Suprapubic skin (tissue), 4 donors: Measurements from ENCODE around the gene RICTOR. TPM values are rescaled to one million over a fixed set of nuclear protein-coding genes. Genes with fewer than 3 reads are reported as not detected.

Experiments
- DNase-seq, 2 donors: peaks; one replicate each; pipeline ENCODE4 v3.0.0-alpha.2; 2019; ENCODE audit warnings: low spot score in 2 of 2
- H3K27ac ChIP-seq: fragments of 200-600 bp; sonication (generic); one replicate; pipeline ENCODE4 v1.5.1; 2019
- H3K27me3 ChIP-seq: fragments of 200-600 bp; sonication (generic); one replicate; pipeline ENCODE4 v1.5.1; 2019
- H3K36me3 ChIP-seq: fragments of 200-600 bp; sonication (generic); one replicate; pipeline ENCODE4 v1.5.1; 2019
- H3K4me1 ChIP-seq: fragments of 200-600 bp; sonication (generic); one replicate; pipeline ENCODE4 v1.5.1; 2019
- H3K4me3 ChIP-seq: fragments of 200-600 bp; sonication (generic); one replicate; pipeline ENCODE4 v1.5.1; 2019; ENCODE audit warnings: mild to moderate bottlenecking
- H3K9me3 ChIP-seq: fragments of 200-600 bp; sonication (generic); one replicate; pipeline ENCODE4 v1.5.1; 2019
- CTCF ChIP-seq, 2 donors: fragments of 200-600 bp in 1 of 2; fragments of 450-650 bp in 1 of 2; sonication (generic) in 1 of 2; IDR thresholded peaks; one replicate each; pipeline ENCODE4 v1.5.1; 2016 to 2019; ENCODE audit warnings: antibody characterized with exemption in 2 of 2, mild to moderate bottlenecking in 1 of 2, moderate library complexity in 1 of 2
- EP300 ChIP-seq: sonication (generic); formaldehyde crosslinking; IDR thresholded peaks from one replicate; pipeline ENCODE4 v1.6.1; 2017; ENCODE audit warnings: antibody characterized with exemption
- POLR2A ChIP-seq, 2 donors: fragments of 450-650 bp; IDR thresholded peaks; one replicate each; pipeline ENCODE4 v1.6.1; 2017; ENCODE audit warnings: antibody characterized with exemption in 2 of 2, mild to moderate bottlenecking in 2 of 2, moderate library complexity in 2 of 2
- POLR2AphosphoS5 ChIP-seq, 3 donors: sonication (generic); formaldehyde crosslinking; IDR thresholded peaks; one replicate each; pipeline ENCODE4 v1.6.1; 2017; ENCODE audit warnings: antibody characterized with exemption in 3 of 3
- WGBS: methylation state at CpG from one replicate; pipeline ENCODE4 v1.1.5; 2018; 5-methylcytosine and 5-hydroxymethylcytosine counted together
- total RNA-seq, 4 donors: library from RNA; depleted of rRNA; stranded (reverse); fragments of >200 nt; gene quantifications; one replicate each; pipeline ENCODE4 v1.1.0, GENCODE V29; 2016

RICTOR gene
- total RNA-seq, 4 donors from 2014 or later, result 24.9 to 92.6 (median 28.7) TPM

GRCh38 chr5:39093352-39093751 lies 19.2 kb upstream of the RICTOR start:
- TF ChIP-seq EP300 (no peak), POLR2AphosphoS5 (IDR thresholded peaks at IDR 0.05) (no peak), CTCF (IDR thresholded peaks at IDR 0.05) (no peak), POLR2A (IDR thresholded peaks at IDR 0.05) (no peak)
- 47% methylated on average over 1 of the region's 1 CpG for WGBS
- Histone ChIP-seq H3K36me3 (no peaks in the 10 kb centered on the region), H3K27ac (no peak overlapping the region), H3K4me1 (no peaks in the 10 kb centered on the region), H3K27me3 (no peaks in the 10 kb centered on the region), H3K9me3 (no peaks in the 10 kb centered on the region), H3K4me3 (no peak overlapping the region)
- DNase-seq, result no peak

GRCh38 chr5:39092581-39093351 lies 18.6 kb upstream of the RICTOR start:
- WGBS, result 55% methylated on average over 4 of the region's 4 CpGs
- H3K27me3 ChIP-seq, result no peaks in the 10 kb centered on the region
- DNase-seq, result no peak
- H3K4me1 ChIP-seq, result no peaks in the 10 kb centered on the region
- no peaks in the 10 kb centered on the region for H3K36me3 ChIP-seq
- no peaks in the 10 kb centered on the region for H3K9me3 ChIP-seq
- TF ChIP-seq POLR2AphosphoS5 (IDR thresholded peaks at IDR 0.05), result no peak
- no peak for TF ChIP-seq EP300
- no peak for TF ChIP-seq CTCF (IDR thresholded peaks at IDR 0.05)
- no peak for TF ChIP-seq POLR2A (IDR thresholded peaks at IDR 0.05)
- H3K27ac ChIP-seq, result no peak overlapping the region
- no peak overlapping the region for H3K4me3 ChIP-seq

- Histone ChIP-seq H3K4me1 (no peaks in the 10 kb centered on the region), H3K4me3 (no peak overlapping the region), H3K27ac (no peak overlapping the region), H3K36me3 (no peaks in the 10 kb centered on the region), H3K27me3 (no peaks in the 10 kb centered on the region), H3K9me3 (no peaks in the 10 kb centered on the region)
- no peak for DNase-seq
- 87% methylated on average over 7 of the region's 7 CpGs for WGBS
- TF ChIP-seq CTCF (IDR thresholded peaks at IDR 0.05), result no peak
- TF ChIP-seq POLR2AphosphoS5 (IDR thresholded peaks at IDR 0.05), result no peak
- TF ChIP-seq POLR2A (IDR thresholded peaks at IDR 0.05), result no peak
- no peak for TF ChIP-seq EP300
These were observed 17.9 kb upstream of the RICTOR start for GRCh38 chr5:39091940-39092580.

- Histone ChIP-seq H3K4me3 (no peak overlapping the region), H3K9me3 (no peaks in the 10 kb centered on the region), H3K4me1 (no peaks in the 10 kb centered on the region), H3K27me3 (peaks cover 6% of the 10 kb centered on the region), H3K27ac (no peak overlapping the region), H3K36me3 (no peaks in the 10 kb centered on the region)
- TF ChIP-seq POLR2A (IDR thresholded peaks at IDR 0.05) (no peak), EP300 (no peak), POLR2AphosphoS5 (IDR thresholded peaks at IDR 0.05) (no peak), CTCF (IDR thresholded peaks at IDR 0.05) (no peak)
- no peak for DNase-seq
- WGBS, result 71% methylated on average over 1 of the region's 1 CpG
These were observed 9.8 kb upstream of the RICTOR start for GRCh38 chr5:39083968-39084367.

GRCh38 chr5:39082995-39083394 lies 8.8 kb upstream of the RICTOR start:
- Histone ChIP-seq H3K36me3 (no peaks in the 10 kb centered on the region), H3K27ac (no peak overlapping the region), H3K4me3 (no peak overlapping the region), H3K9me3 (no peaks in the 10 kb centered on the region), H3K27me3 (peaks cover 6% of the 10 kb centered on the region), H3K4me1 (no peaks in the 10 kb centered on the region)
- no peak for TF ChIP-seq POLR2AphosphoS5 (IDR thresholded peaks at IDR 0.05)
- no peak for TF ChIP-seq EP300
- no peak for TF ChIP-seq CTCF (IDR thresholded peaks at IDR 0.05)
- no peak for TF ChIP-seq POLR2A (IDR thresholded peaks at IDR 0.05)
- 91% methylated on average over 3 of the region's 3 CpGs for WGBS
- no peak for DNase-seq
